Calu3 (cell line): ENCODE results near the gene RFWD3. TPM values are rescaled to one million over a fixed set of nuclear protein-coding genes. Genes with fewer than 3 reads are reported as not detected.
"Not testable (repeated sequence)": the region's sequence is repeated elsewhere in the genome, so short reads cannot be mapped to it uniquely, and the experiment has no call there.

Experiments used
- BruUV-seq: library from RNA; stranded (reverse); fragments of 400-500 nt; replicated peaks from 2 replicates; lab custom pipeline; 2021; lab: Mats Ljungman, UMichigan
- CTCF ChIA-PET: fragments of 300-600 bp; sonication (Branson Sonifier 250); formaldehyde crosslinking; loops from one replicate; lab custom pipeline; 2022; ENCODE audit warnings: antibody characterized with exemption; lab: Charles Lee
- DNase-seq: peaks from one replicate; pipeline ENCODE4 v3.0.0; 2022
- H3K27ac Mint-ChIP-seq: one replicate; pipeline ENCODE4 v1.8.0; 2022; ENCODE audit warnings: mixed read lengths; ENCODE audit not compliant: unreplicated experiment
- H3K27me3 Mint-ChIP-seq: one replicate; pipeline ENCODE4 v1.8.0; 2022; ENCODE audit warnings: mixed read lengths; ENCODE audit not compliant: unreplicated experiment
- H3K36me3 Mint-ChIP-seq: one replicate; pipeline ENCODE4 v1.8.0; 2022; ENCODE audit warnings: mild to moderate bottlenecking, moderate library complexity, mixed read lengths; ENCODE audit not compliant: insufficient read depth, unreplicated experiment
- H3K4me1 Mint-ChIP-seq: one replicate; pipeline ENCODE4 v1.8.0; 2022; ENCODE audit warnings: mild to moderate bottlenecking, low read depth, mixed read lengths; ENCODE audit not compliant: unreplicated experiment
- H3K4me3 Mint-ChIP-seq: one replicate; pipeline ENCODE4 v1.8.0; 2022; ENCODE audit warnings: mild to moderate bottlenecking, low read depth, moderate library complexity, mixed read lengths; ENCODE audit not compliant: unreplicated experiment
- H3K9me3 Mint-ChIP-seq: one replicate; pipeline ENCODE4 v1.8.0; 2022; ENCODE audit warnings: low read depth, mixed read lengths; ENCODE audit not compliant: unreplicated experiment
- intact Hi-C: fragments of 100-400 bp; cut with micrococcal nuclease; formaldehyde crosslinking; loops from one replicate; pipeline ENCODE4 v1.10.0; 2022; ENCODE audit not compliant: unreplicated experiment
- total RNA-seq: library from RNA; stranded (reverse); gene quantifications from 2 replicates; pipeline ENCODE4 v1.2.3, GENCODE V29; 2022
- TF ChIP-seq, protein P1 (sequence below): fragments of 200-600 bp; IDR thresholded peaks from one replicate; pipeline ENCODE4 v1.8.0; 2022; ENCODE audit warnings: antibody characterized with exemption; ENCODE audit not compliant: unreplicated experiment

RFWD3 gene
- total RNA-seq, 1 experiment from 2014 or later: 109 TPM

DNA sequence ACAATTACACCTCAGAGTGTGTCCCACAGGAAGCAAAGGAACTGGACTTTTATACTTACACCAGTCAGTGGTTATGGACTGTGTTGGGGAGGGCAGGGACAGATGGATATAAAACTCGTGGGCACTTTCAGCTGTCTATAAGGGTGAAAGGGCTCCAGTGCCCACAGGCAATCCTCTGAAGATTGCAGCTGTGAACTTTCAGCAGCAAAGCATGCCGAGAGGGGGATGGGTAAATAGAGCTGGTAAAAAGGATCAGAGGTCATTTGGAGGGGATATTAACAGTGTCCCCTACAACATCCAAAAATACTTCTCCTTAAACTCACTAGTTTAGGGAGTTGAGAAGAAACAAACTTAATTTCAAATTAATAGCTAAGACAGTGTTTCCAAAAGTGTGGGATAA, 13.3 kb upstream of the RFWD3 start:
- H3K4me1 Mint-ChIP-seq: no peaks in the 10 kb centered on the region
- intact Hi-C loops: no loop called here
- H3K9me3 Mint-ChIP-seq: no peaks in the 10 kb centered on the region
- TF ChIP-seq, protein P1, sequence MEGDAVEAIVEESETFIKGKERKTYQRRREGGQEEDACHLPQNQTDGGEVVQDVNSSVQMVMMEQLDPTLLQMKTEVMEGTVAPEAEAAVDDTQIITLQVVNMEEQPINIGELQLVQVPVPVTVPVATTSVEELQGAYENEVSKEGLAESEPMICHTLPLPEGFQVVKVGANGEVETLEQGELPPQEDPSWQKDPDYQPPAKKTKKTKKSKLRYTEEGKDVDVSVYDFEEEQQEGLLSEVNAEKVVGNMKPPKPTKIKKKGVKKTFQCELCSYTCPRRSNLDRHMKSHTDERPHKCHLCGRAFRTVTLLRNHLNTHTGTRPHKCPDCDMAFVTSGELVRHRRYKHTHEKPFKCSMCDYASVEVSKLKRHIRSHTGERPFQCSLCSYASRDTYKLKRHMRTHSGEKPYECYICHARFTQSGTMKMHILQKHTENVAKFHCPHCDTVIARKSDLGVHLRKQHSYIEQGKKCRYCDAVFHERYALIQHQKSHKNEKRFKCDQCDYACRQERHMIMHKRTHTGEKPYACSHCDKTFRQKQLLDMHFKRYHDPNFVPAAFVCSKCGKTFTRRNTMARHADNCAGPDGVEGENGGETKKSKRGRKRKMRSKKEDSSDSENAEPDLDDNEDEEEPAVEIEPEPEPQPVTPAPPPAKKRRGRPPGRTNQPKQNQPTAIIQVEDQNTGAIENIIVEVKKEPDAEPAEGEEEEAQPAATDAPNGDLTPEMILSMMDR: no peak
- H3K27me3 Mint-ChIP-seq: no peaks in the 10 kb centered on the region
- DNase-seq: no peak
- H3K27ac Mint-ChIP-seq: no peak overlapping the region
- peaks cover 46% of the 10 kb centered on the region for H3K36me3 Mint-ChIP-seq
- H3K4me3 Mint-ChIP-seq: no peak overlapping the region
- CTCF ChIA-PET: no interaction called here
- BruUV-seq: no TSS peak

DNA sequence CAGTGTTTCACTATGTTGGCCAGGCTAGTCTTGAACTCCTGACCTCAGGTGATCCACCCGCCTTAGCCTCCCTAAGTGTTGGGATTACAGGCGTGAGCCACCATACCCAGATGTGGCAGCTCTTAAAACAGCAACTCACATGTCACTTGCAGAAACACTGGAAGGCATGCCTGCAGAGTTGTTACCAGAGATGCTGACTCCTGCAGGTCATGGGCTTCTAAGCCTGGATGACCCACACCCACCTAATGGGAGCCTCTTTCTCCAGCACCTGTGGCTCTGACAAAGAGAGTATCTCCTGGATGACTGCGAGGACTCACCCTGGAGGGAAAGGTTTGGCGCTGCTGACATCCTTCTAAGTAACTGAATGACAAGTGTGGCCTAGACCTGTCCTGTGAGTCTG, 11.2 kb upstream of the RFWD3 start:
- BruUV-seq: no TSS peak
- Mint-ChIP-seq H3K27me3 (no peaks in the 10 kb centered on the region), H3K9me3 (no peaks in the 10 kb centered on the region), H3K36me3 (peaks cover 36% of the 10 kb centered on the region), H3K4me1 (no peaks in the 10 kb centered on the region), H3K27ac (no peak overlapping the region), H3K4me3 (no peak overlapping the region)
- DNase-seq: no peak
- TF ChIP-seq, protein P1: no peak
- intact Hi-C loops: no loop called here
- CTCF ChIA-PET: no interaction called here

DNA sequence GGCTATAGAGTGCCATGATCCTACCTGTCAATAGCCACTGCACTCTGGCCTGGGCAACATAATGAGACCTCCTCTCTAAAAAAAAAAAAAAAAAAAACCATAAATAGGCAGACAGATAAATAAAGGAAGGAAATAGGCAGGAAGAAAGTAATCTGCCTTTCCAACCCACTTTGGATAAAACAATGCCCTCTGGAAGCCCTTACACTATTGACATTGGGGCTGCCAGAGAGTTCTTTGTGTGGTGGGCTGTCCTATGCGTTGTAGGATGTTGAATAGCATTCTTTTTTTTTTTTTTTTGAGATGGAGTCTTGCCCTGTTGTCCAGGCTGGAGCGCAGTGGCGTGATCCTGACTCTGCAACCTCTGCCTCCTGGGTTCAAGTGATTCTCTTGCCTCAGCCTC, 7.2 kb upstream of the RFWD3 start:
- Mint-ChIP-seq H3K27ac (no peak overlapping the region), H3K36me3 (peaks cover 10% of the 10 kb centered on the region), H3K4me3 (no peak overlapping the region), H3K27me3 (no peaks in the 10 kb centered on the region), H3K4me1 (no peaks in the 10 kb centered on the region), H3K9me3 (no peaks in the 10 kb centered on the region)
- TF ChIP-seq, protein P1: no peak
- CTCF ChIA-PET: no interaction called here
- no peak for DNase-seq
- intact Hi-C loops: no loop called here
- no TSS peak for BruUV-seq

DNA sequence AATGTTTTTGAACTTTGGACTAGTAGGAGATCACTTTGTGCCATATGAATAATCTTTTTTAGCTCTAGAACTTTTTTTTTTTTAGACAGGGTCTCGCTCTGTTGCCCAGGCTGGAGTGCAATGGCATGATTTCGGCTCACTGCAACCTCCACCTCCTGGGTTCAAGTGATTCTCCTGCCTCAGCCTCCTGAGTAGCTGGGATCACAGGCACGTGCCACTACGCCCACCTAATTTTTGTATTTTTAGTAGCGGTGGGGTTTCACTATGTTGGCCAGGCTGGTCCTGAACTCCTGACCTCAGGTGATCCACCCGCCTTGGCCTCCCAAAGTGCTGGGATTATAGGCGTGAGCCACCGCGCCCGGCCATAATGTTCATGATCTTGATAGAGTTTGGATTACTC, 2.2 kb upstream of the RFWD3 start:
- intact Hi-C loops, H3K27me3 Mint-ChIP-seq, DNase-seq, H3K9me3 Mint-ChIP-seq, H3K4me3 Mint-ChIP-seq, CTCF ChIA-PET, BruUV-seq: not testable (repeated sequence)
- H3K4me1 Mint-ChIP-seq: peaks cover 11% of the 10 kb centered on the region
- peaks cover 39% of the 10 kb centered on the region for H3K36me3 Mint-ChIP-seq
- peak overlapping the region; percentile 19 for H3K27ac Mint-ChIP-seq

DNA sequence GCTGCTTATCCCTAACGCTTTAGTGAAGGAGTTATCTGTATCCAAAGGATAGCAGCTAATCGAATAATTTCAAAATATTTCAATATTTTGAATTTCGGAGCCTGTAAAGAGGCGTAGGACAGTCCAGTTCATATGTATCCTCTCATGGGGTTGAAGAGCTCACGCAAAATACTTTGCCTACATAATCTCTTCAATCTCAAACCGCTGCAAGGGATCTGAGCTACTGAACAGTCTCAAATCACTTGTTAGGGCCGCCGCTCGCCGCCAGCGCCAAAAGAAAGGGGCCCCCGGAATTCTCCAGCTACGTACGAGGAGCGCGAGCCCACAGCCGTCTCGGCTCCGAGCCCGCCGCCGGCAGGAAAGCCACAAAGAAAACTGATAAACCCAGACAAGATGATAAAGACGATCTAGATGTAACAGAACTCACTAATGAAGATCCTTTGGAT, 601 bp upstream of the RFWD3 start:
- peak overlapping the region; percentile 71 for H3K4me3 Mint-ChIP-seq
- BruUV-seq: TSS peak; percentile 96
- CTCF ChIA-PET: interaction anchor here (0.6 to 2.0 kb wide), 5 partner anchors 13 to 195 kb away, joined by 3 to 9 read pairs (median 4); partner anchors contain the start of gene MLKL
- H3K4me1 Mint-ChIP-seq: peaks cover 24% of the 10 kb centered on the region
- H3K9me3 Mint-ChIP-seq: no peaks in the 10 kb centered on the region
- H3K27me3 Mint-ChIP-seq: no peaks in the 10 kb centered on the region
- peak overlapping the region; percentile 97 for H3K27ac Mint-ChIP-seq
- H3K36me3 Mint-ChIP-seq: peaks cover 55% of the 10 kb centered on the region
- intact Hi-C loops: no loop called here
- TF ChIP-seq, protein P1: no peak
- DNase-seq: peak; percentile 46
